ENCODE measurements around the gene PIK3AP1. TPM values are rescaled to one million over a fixed set of nuclear protein-coding genes. Genes with fewer than 3 reads are reported as not detected.

PIK3AP1 gene
- polyA plus RNA-seq, 2 donors: 0.31 to 0.47 TPM

- no peaks in the 10 kb centered on the region for H3K9me3 ChIP-seq (ENCODE audit: control insufficient read depth in 2 of 2, insufficient read depth in 1 of 2, low read depth in 1 of 2, low read length in 1 of 2)
- H3K27me3 ChIP-seq (ENCODE audit: control insufficient read depth in 1 of 2, insufficient read depth in 2 of 2, low read length in 2 of 2): no peaks in the 10 kb centered on the region
- H3K36me3 ChIP-seq (ENCODE audit: control insufficient read depth in 2 of 2, insufficient read depth in 2 of 2, low read length in 1 of 2): no peaks in the 10 kb centered on the region
- 36 to 38% methylated on average over 1 of the region's 1 CpG for WGBS, 2 donors
- H3K4me1 ChIP-seq (ENCODE audit: control insufficient read depth in 2 of 2, insufficient read depth in 2 of 2, low read length in 1 of 2): no peaks in the 10 kb centered on the region
- H3K27ac ChIP-seq (ENCODE audit: low read depth in 2 of 2, low read length in 1 of 2): no peak overlapping the region
- H3K4me3 ChIP-seq (ENCODE audit: low read depth in 1 of 2, low read length in 2 of 2): no peak overlapping the region
These were observed 123.6 kb downstream of the PIK3AP1 start for GRCh38 chr10:96596422-96597407.

- WGBS, 2 donors: 96% methylated on average over 4 of the region's 4 CpGs
- H3K9me3 ChIP-seq (ENCODE audit: control insufficient read depth in 2 of 2, insufficient read depth in 1 of 2, low read depth in 1 of 2, low read length in 1 of 2): no peaks in the 10 kb centered on the region
- no peaks in the 10 kb centered on the region for H3K4me1 ChIP-seq (ENCODE audit: control insufficient read depth in 2 of 2, insufficient read depth in 2 of 2, low read length in 1 of 2)
- no peak overlapping the region for H3K27ac ChIP-seq (ENCODE audit: low read depth in 2 of 2, low read length in 1 of 2)
- no peak overlapping the region for H3K4me3 ChIP-seq (ENCODE audit: low read depth in 1 of 2, low read length in 2 of 2)
- no peaks in the 10 kb centered on the region for H3K36me3 ChIP-seq (ENCODE audit: control insufficient read depth in 2 of 2, insufficient read depth in 2 of 2, low read length in 1 of 2)
- no peaks in the 10 kb centered on the region for H3K27me3 ChIP-seq (ENCODE audit: control insufficient read depth in 1 of 2, insufficient read depth in 2 of 2, low read length in 2 of 2)
These were observed 124.6 kb downstream of the PIK3AP1 start for GRCh38 chr10:96595741-96596140.

- Histone ChIP-seq H3K4me1 (ENCODE audit: control insufficient read depth in 2 of 2, insufficient read depth in 2 of 2, low read length in 1 of 2) (no peaks in the 10 kb centered on the region), H3K4me3 (ENCODE audit: low read depth in 1 of 2, low read length in 2 of 2) (no peak overlapping the region), H3K27me3 (ENCODE audit: control insufficient read depth in 1 of 2, insufficient read depth in 2 of 2, low read length in 2 of 2) (no peaks in the 10 kb centered on the region), H3K36me3 (ENCODE audit: control insufficient read depth in 2 of 2, insufficient read depth in 2 of 2, low read length in 1 of 2) (no peaks in the 10 kb centered on the region), H3K27ac (ENCODE audit: low read depth in 2 of 2, low read length in 1 of 2) (no peak overlapping the region), H3K9me3 (ENCODE audit: control insufficient read depth in 2 of 2, insufficient read depth in 1 of 2, low read depth in 1 of 2, low read length in 1 of 2) (no peaks in the 10 kb centered on the region)
- WGBS, 2 donors: 80 to 83% methylated on average over 1 of the region's 1 CpG
These were observed 128.4 kb downstream of the PIK3AP1 start for GRCh38 chr10:96591946-96592345.

GRCh38 chr10:96588616-96589419 is 131.5 kb downstream of the PIK3AP1 start:
- H3K4me1 ChIP-seq (ENCODE audit: control insufficient read depth in 2 of 2, insufficient read depth in 2 of 2, low read length in 1 of 2): no peaks in the 10 kb centered on the region
- no peaks in the 10 kb centered on the region for H3K27me3 ChIP-seq (ENCODE audit: control insufficient read depth in 1 of 2, insufficient read depth in 2 of 2, low read length in 2 of 2)
- no peak overlapping the region for H3K4me3 ChIP-seq (ENCODE audit: low read depth in 1 of 2, low read length in 2 of 2)
- no peaks in the 10 kb centered on the region for H3K9me3 ChIP-seq (ENCODE audit: control insufficient read depth in 2 of 2, insufficient read depth in 1 of 2, low read depth in 1 of 2, low read length in 1 of 2)
- 51 to 58% methylated on average over 5 of the region's 5 CpGs for WGBS, 2 donors
- no peaks in the 10 kb centered on the region for H3K36me3 ChIP-seq (ENCODE audit: control insufficient read depth in 2 of 2, insufficient read depth in 2 of 2, low read length in 1 of 2)
- H3K27ac ChIP-seq (ENCODE audit: low read depth in 2 of 2, low read length in 1 of 2): no peak overlapping the region

- H3K4me1 ChIP-seq (ENCODE audit: control insufficient read depth in 2 of 2, insufficient read depth in 2 of 2, low read length in 1 of 2): no peaks in the 10 kb centered on the region
- no peaks in the 10 kb centered on the region for H3K36me3 ChIP-seq (ENCODE audit: control insufficient read depth in 2 of 2, insufficient read depth in 2 of 2, low read length in 1 of 2)
- H3K27me3 ChIP-seq (ENCODE audit: control insufficient read depth in 1 of 2, insufficient read depth in 2 of 2, low read length in 2 of 2): no peaks in the 10 kb centered on the region
- WGBS, 2 donors: 15 to 24% methylated on average over 4 of the region's 4 CpGs
- H3K27ac ChIP-seq (ENCODE audit: low read depth in 2 of 2, low read length in 1 of 2): peak overlapping the region in 1 of 2 donors; percentile 99
- H3K9me3 ChIP-seq (ENCODE audit: control insufficient read depth in 2 of 2, insufficient read depth in 1 of 2, low read depth in 1 of 2, low read length in 1 of 2): no peaks in the 10 kb centered on the region
- peak overlapping the region in 1 of 2 donors; percentile 97 for H3K4me3 ChIP-seq (ENCODE audit: low read depth in 1 of 2, low read length in 2 of 2)
These were observed 132.2 kb downstream of the PIK3AP1 start for GRCh38 chr10:96588060-96588554.

GRCh38 chr10:96587264-96588059 is 132.9 kb downstream of the PIK3AP1 start:
- Histone ChIP-seq H3K4me1 (ENCODE audit: control insufficient read depth in 2 of 2, insufficient read depth in 2 of 2, low read length in 1 of 2) (no peaks in the 10 kb centered on the region), H3K27ac (ENCODE audit: low read depth in 2 of 2, low read length in 1 of 2) (peak overlapping the region; percentile 98 to 99), H3K4me3 (ENCODE audit: low read depth in 1 of 2, low read length in 2 of 2) (peak overlapping the region; percentile 97 to 98), H3K27me3 (ENCODE audit: control insufficient read depth in 1 of 2, insufficient read depth in 2 of 2, low read length in 2 of 2) (no peaks in the 10 kb centered on the region), H3K36me3 (ENCODE audit: control insufficient read depth in 2 of 2, insufficient read depth in 2 of 2, low read length in 1 of 2) (no peaks in the 10 kb centered on the region), H3K9me3 (ENCODE audit: control insufficient read depth in 2 of 2, insufficient read depth in 1 of 2, low read depth in 1 of 2, low read length in 1 of 2) (no peaks in the 10 kb centered on the region)
- WGBS, 2 donors: 3% methylated on average over 25 of the region's 25 CpGs

- no peaks in the 10 kb centered on the region for H3K36me3 ChIP-seq (ENCODE audit: control insufficient read depth in 2 of 2, insufficient read depth in 2 of 2, low read length in 1 of 2)
- no peaks in the 10 kb centered on the region for H3K27me3 ChIP-seq (ENCODE audit: control insufficient read depth in 1 of 2, insufficient read depth in 2 of 2, low read length in 2 of 2)
- no peaks in the 10 kb centered on the region for H3K9me3 ChIP-seq (ENCODE audit: control insufficient read depth in 2 of 2, insufficient read depth in 1 of 2, low read depth in 1 of 2, low read length in 1 of 2)
- WGBS, 2 donors: 0% methylated on average over 39 to 107 of the region's 107 CpGs
- H3K4me3 ChIP-seq (ENCODE audit: low read depth in 1 of 2, low read length in 2 of 2): peak within 1 kb of the TSS; percentile 97 to 98
- no peaks in the 10 kb centered on the region for H3K4me1 ChIP-seq (ENCODE audit: control insufficient read depth in 2 of 2, insufficient read depth in 2 of 2, low read length in 1 of 2)
- H3K27ac ChIP-seq (ENCODE audit: low read depth in 2 of 2, low read length in 1 of 2): peak within 1 kb of the TSS; percentile 98 to 99
These were observed 133.7 kb downstream of the PIK3AP1 start, which contains the start of gene TM9SF3 for GRCh38 chr10:96586419-96587263. Gene TM9SF3 (minus strand): TSS chr10:96587012. CDS start chr10:96586835, 177 bp downstream.

- Histone ChIP-seq H3K4me3 (ENCODE audit: low read depth in 1 of 2, low read length in 2 of 2) (peak overlapping the region; percentile 97 to 98), H3K36me3 (ENCODE audit: control insufficient read depth in 2 of 2, insufficient read depth in 2 of 2, low read length in 1 of 2) (no peaks in the 10 kb centered on the region), H3K4me1 (ENCODE audit: control insufficient read depth in 2 of 2, insufficient read depth in 2 of 2, low read length in 1 of 2) (no peaks in the 10 kb centered on the region), H3K9me3 (ENCODE audit: control insufficient read depth in 2 of 2, insufficient read depth in 1 of 2, low read depth in 1 of 2, low read length in 1 of 2) (no peaks in the 10 kb centered on the region), H3K27ac (ENCODE audit: low read depth in 2 of 2, low read length in 1 of 2) (peak overlapping the region; percentile 98 to 99), H3K27me3 (ENCODE audit: control insufficient read depth in 1 of 2, insufficient read depth in 2 of 2, low read length in 2 of 2) (no peaks in the 10 kb centered on the region)
- WGBS, 2 donors: 1% methylated on average over 20 of the region's 20 CpGs
These were observed 134.4 kb downstream of the PIK3AP1 start for GRCh38 chr10:96585736-96586418.

All from esophagus (tissue), 2 donors.